Osteoblast (primary cell): Measurements from ENCODE around the gene SH3RF1. TPM values are rescaled to one million over a fixed set of nuclear protein-coding genes. Genes with fewer than 3 reads are reported as not detected.
A peak's percentile ranks its signal among the peaks of the same experiment; 100 is the strongest.

ENCODE experiments used
- DNase-seq: peaks from one replicate; pipeline ENCODE4 v3.0.0; 2011; ENCODE audit warnings: low spot score, mixed read lengths; ENCODE audit not compliant: insufficient read length; ENCODE audit errors: missing footprints
- H2AFZ ChIP-seq: 2 replicates; pipeline ENCODE4 v1.6.0; 2011; ENCODE audit warnings: mild to moderate bottlenecking, low read length
- H3K27ac ChIP-seq: 2 replicates; pipeline ENCODE4 v1.5.1; 2011; ENCODE audit warnings: mild to moderate bottlenecking, low read depth, low read length, moderate library complexity
- H3K27me3 ChIP-seq: 2 replicates; pipeline ENCODE4 v1.6.0; 2012; ENCODE audit warnings: mild to moderate bottlenecking, control low read depth, inconsistent platforms, low read length, moderate library complexity; ENCODE audit not compliant: insufficient read depth
- H3K36me3 ChIP-seq: 2 replicates; pipeline ENCODE4 v1.5.1; 2011; ENCODE audit warnings: mild to moderate bottlenecking, low read length, control low read depth, moderate library complexity; ENCODE audit not compliant: insufficient read depth
- H3K4me1 ChIP-seq: 2 replicates; pipeline ENCODE4 v1.5.1; 2011; ENCODE audit warnings: mild to moderate bottlenecking, low read length, control low read depth, moderate library complexity; ENCODE audit not compliant: insufficient read depth
- H3K4me2 ChIP-seq: 2 replicates; pipeline ENCODE4 v1.6.0; 2011; ENCODE audit warnings: mild to moderate bottlenecking, low read length; ENCODE audit not compliant: insufficient read depth
- H3K4me3 ChIP-seq: fragments of 200-600 bp; sonication (generic); 3 replicates; pipeline ENCODE4 v1.5.1; 2012; ENCODE audit warnings: mild to moderate bottlenecking, low read length, inconsistent platforms; ENCODE audit not compliant: insufficient read depth
- H3K79me2 ChIP-seq: 2 replicates; pipeline ENCODE4 v1.6.0; 2012; ENCODE audit warnings: mild to moderate bottlenecking, low read length, control low read depth, inconsistent platforms; ENCODE audit not compliant: insufficient read depth
- H3K9me3 ChIP-seq: 2 replicates; pipeline ENCODE4 v1.5.1; 2011; ENCODE audit warnings: low read depth, low read length, control low read depth
- H4K20me1 ChIP-seq: 2 replicates; pipeline ENCODE4 v1.6.0; 2012; ENCODE audit warnings: mild to moderate bottlenecking, low read length, control low read depth; ENCODE audit not compliant: insufficient read depth
- CTCF ChIP-seq: IDR thresholded peaks from 2 replicates; pipeline ENCODE4 v1.5.1; 2011; ENCODE audit warnings: mild to moderate bottlenecking, low read depth, low read length, moderate library complexity; ENCODE audit errors: extremely low read depth
- total RNA-seq: library from RNA; depleted of rRNA; stranded (reverse); fragments of >200 nt; gene quantifications from 2 replicates; pipeline ENCODE4 v1.2.3, GENCODE V29; 2012

SH3RF1 gene
- total RNA-seq, 1 donor: 37.6 TPM

DNA sequence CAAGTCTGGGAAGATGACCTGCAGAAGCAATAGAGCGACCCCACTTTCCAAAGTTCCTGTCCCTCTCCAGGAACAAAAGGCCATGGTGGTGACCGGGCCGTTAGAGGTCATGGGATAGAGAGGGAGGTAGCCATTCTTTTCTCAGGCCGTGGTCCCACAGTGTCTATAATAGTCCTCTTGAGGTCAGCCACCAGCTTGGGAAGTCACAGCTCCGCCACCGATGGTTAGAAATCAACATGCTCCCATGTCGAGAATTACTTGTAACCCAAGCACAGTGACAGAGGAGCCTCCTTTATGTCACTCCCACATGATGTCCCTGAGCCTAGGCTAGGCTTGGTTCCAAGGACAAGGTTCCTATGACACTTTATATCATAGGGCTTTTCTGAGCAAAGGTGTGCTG lies 212.4 kb downstream of the SH3RF1 start:
- Histone ChIP-seq H3K27me3 (no peaks in the 10 kb centered on the region), H3K79me2 (no peaks in the 10 kb centered on the region), H3K27ac (no peak overlapping the region), H3K4me3 (no peak overlapping the region), H4K20me1 (no peaks in the 10 kb centered on the region), H3K9me3 (no peaks in the 10 kb centered on the region), H3K36me3 (no peaks in the 10 kb centered on the region), H2AFZ (no peak overlapping the region), H3K4me1 (peaks cover 26% of the 10 kb centered on the region), H3K4me2 (no peak overlapping the region)
- no peak for DNase-seq
- no peak for TF ChIP-seq CTCF

DNA sequence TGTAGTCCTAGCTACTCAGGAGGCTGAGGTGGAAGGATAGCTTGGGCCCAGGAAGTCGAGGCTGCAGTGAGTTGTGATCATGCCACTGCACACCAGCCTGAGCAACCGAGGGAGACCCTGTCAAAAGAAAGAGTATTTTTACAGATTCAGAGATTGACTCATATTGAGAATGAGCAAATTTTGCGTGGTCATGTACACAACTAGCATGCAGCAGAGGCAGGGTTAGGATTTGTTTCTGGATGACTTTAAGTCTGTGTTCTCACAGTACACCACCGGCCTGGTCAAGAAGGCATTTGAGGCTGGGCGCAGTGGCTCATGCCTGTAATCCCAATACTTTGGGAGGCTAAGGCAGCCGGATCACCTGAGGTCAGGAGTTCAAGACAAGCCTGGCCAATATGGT lies 215.9 kb downstream of the SH3RF1 start:
- no peak for DNase-seq
- no peak overlapping the region for H3K27ac ChIP-seq

DNA sequence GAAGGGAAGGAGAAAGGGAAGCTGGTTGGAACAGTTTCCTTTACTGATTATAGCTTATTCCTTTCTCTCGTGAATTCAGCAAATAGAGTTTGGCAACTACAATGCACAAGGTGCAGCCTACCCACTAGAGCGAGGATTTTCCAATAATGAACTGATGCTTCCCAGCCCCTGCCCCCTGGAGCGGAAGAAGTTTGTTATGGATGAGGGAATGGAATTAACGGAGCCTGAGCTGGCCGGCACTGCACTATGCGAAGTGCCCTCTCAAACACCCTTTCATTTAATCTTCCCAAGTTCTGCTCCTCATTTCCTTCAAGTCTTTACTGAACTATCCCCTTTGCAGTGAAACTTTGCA lies 218.2 kb downstream of the SH3RF1 start:
- no peak overlapping the region for H3K4me3 ChIP-seq
- no peaks in the 10 kb centered on the region for H4K20me1 ChIP-seq
- no peak for TF ChIP-seq CTCF
- no peak for DNase-seq
- peaks cover 10% of the 10 kb centered on the region for H3K4me1 ChIP-seq
- H3K27ac ChIP-seq: no peak overlapping the region
- no peak overlapping the region for H3K4me2 ChIP-seq
- H3K36me3 ChIP-seq: no peaks in the 10 kb centered on the region
- H2AFZ ChIP-seq: no peak overlapping the region
- no peaks in the 10 kb centered on the region for H3K9me3 ChIP-seq
- H3K27me3 ChIP-seq: no peaks in the 10 kb centered on the region
- H3K79me2 ChIP-seq: no peaks in the 10 kb centered on the region

More for the DNA sequence above, 215.9 kb downstream of the SH3RF1 start:
- no peak overlapping the region for H2AFZ ChIP-seq
- no peaks in the 10 kb centered on the region for H3K27me3 ChIP-seq
- no peaks in the 10 kb centered on the region for H3K9me3 ChIP-seq
- H4K20me1 ChIP-seq: no peaks in the 10 kb centered on the region
- no peak overlapping the region for H3K4me3 ChIP-seq
- H3K4me1 ChIP-seq: peaks cover 18% of the 10 kb centered on the region
- H3K79me2 ChIP-seq: no peaks in the 10 kb centered on the region
- TF ChIP-seq CTCF: no peak
- H3K4me2 ChIP-seq: no peak overlapping the region
- no peaks in the 10 kb centered on the region for H3K36me3 ChIP-seq

DNA sequence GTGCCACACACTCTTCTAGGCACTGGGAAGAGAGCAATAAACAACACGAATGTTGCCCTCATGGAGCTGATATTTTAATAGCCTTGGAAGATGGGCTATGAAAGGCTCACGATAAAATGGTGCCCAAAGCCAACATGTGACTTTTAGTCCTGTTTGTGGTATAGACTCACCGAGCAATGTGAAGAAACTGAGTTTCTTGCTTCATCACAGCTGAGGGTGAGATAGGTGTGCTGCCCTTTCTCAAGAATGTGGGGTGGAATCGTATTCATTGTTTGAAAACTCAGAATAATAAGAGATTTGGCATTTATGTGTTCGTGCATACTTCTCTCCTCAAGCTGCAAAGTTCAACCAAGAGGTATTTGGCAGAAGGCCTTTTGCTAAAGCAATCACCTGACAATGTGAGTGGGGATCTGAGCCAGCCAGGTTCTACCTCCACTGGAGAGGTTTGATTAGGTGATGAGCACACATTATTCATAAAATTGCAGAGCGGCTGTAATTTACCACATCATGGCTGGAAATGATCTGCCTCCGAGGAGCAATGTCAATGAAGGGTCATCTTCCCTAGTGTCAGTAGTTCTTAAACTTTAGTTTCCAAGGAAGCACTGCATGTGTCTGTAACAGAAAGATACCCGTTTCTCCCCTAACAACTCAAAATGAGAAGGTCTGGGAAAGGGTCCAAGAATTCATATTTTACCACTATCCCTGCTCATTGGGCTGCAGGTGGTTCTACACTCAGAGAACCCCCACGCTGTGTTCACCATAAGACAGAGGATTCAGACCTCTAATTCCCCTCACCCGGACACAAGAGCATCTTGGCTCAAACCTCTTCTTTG lies 218.8 kb downstream of the SH3RF1 start:
- Histone ChIP-seq H3K27me3 (no peaks in the 10 kb centered on the region), H3K4me1 (peaks cover 10% of the 10 kb centered on the region), H2AFZ (no peak overlapping the region), H3K27ac (no peak overlapping the region), H3K36me3 (no peaks in the 10 kb centered on the region), H4K20me1 (no peaks in the 10 kb centered on the region), H3K79me2 (no peaks in the 10 kb centered on the region), H3K9me3 (no peaks in the 10 kb centered on the region), H3K4me3 (no peak overlapping the region), H3K4me2 (peak overlapping the region; percentile 15)
- no peak for DNase-seq
- TF ChIP-seq CTCF: no peak
